Astrocyte of the spinal cord (primary cell): ENCODE measurements around the gene PRRX1.
A peak's percentile ranks its signal among the peaks of the same experiment; 100 is the strongest.

Experiments
- DNase-seq: peaks from one replicate; pipeline ENCODE4 v3.0.0; 2011; ENCODE audit warnings: low read depth, low spot score
- H3K4me3 ChIP-seq: 2 replicates; pipeline ENCODE4 v1.5.1; 2011; ENCODE audit warnings: low read depth, mild to moderate bottlenecking, low read length, moderate library complexity
- in situ Hi-C: cut with HindIII; loops from 2 replicates; pipeline ENCODE4 v1.10.0; 2017; ENCODE audit warnings: low sequenced_read_pairs
- TF ChIP-seq, protein P1 (sequence below): IDR thresholded peaks from 2 replicates; pipeline ENCODE4 v1.5.1; 2012; ENCODE audit warnings: low read depth, mild to moderate bottlenecking, low read length, inconsistent platforms

The PRRX1 gene

GRCh38 chr1:170675865-170676264 lies 11.9 kb downstream of the PRRX1 start:
- TF ChIP-seq, protein P1, sequence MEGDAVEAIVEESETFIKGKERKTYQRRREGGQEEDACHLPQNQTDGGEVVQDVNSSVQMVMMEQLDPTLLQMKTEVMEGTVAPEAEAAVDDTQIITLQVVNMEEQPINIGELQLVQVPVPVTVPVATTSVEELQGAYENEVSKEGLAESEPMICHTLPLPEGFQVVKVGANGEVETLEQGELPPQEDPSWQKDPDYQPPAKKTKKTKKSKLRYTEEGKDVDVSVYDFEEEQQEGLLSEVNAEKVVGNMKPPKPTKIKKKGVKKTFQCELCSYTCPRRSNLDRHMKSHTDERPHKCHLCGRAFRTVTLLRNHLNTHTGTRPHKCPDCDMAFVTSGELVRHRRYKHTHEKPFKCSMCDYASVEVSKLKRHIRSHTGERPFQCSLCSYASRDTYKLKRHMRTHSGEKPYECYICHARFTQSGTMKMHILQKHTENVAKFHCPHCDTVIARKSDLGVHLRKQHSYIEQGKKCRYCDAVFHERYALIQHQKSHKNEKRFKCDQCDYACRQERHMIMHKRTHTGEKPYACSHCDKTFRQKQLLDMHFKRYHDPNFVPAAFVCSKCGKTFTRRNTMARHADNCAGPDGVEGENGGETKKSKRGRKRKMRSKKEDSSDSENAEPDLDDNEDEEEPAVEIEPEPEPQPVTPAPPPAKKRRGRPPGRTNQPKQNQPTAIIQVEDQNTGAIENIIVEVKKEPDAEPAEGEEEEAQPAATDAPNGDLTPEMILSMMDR, result no peak
- H3K4me3 ChIP-seq, result no peak overlapping the region
- in situ Hi-C loops, result no loop called here
- no peak for DNase-seq

- in situ Hi-C loops, result no loop called here
- H3K4me3 ChIP-seq, result no peak overlapping the region
- DNase-seq, result peak; percentile 43
- TF ChIP-seq, protein P1, result no peak
Measured at GRCh38 chr1:170676628-170677027, 12.7 kb downstream of the PRRX1 start.

- DNase-seq, result no peak
- no peak overlapping the region for H3K4me3 ChIP-seq
- TF ChIP-seq, protein P1, result no peak
- in situ Hi-C loops, result no loop called here
Measured at GRCh38 chr1:170678027-170678600, 14.2 kb downstream of the PRRX1 start.

- no peak overlapping the region for H3K4me3 ChIP-seq
- peak; percentile 69 for DNase-seq
- TF ChIP-seq, protein P1, result no peak
- in situ Hi-C loops, result no loop called here
Measured at GRCh38 chr1:170680428-170680827, 16.5 kb downstream of the PRRX1 start.

- DNase-seq, result no peak
- in situ Hi-C loops, result no loop called here
- TF ChIP-seq, protein P1, result no peak
- H3K4me3 ChIP-seq, result no peak overlapping the region
Measured at GRCh38 chr1:170682169-170682568, 18.2 kb downstream of the PRRX1 start.

DNA sequence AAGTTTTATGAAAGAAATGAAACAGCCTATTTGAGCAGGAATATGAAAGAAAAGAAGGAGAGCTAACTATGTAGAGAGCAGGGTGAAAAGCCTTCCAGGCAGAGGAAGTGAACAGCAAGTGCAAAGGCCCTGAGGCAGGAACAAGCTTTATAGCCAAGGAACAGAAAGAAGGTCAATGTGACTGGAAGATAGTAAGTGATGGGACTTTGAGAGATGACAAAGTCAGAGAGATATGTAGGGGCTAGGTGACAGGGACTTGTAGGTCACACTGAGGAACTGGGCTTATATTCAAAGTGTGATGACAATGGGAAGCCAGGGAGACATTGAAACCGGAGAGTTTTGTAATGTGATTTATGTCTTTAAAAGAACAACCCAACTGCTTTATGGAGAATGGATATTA lies 18.9 kb downstream of the PRRX1 start:
- no peak for DNase-seq
- in situ Hi-C loops, result no loop called here
- TF ChIP-seq, protein P1, result no peak
- no peak overlapping the region for H3K4me3 ChIP-seq
